Choroid plexus epithelial cell (primary cell): ENCODE data around the gene PTPRE.
A peak's percentile ranks its signal among the peaks of the same experiment; 100 is the strongest.

Experiments used
- DNase-seq: peaks from one replicate; pipeline ENCODE4 v3.0.0-alpha.2; 2010; ENCODE audit warnings: low read depth
- H3K4me3 ChIP-seq: 2 replicates; pipeline ENCODE4 v1.5.1; 2011; ENCODE audit warnings: low read depth, mild to moderate bottlenecking, control low read depth, low read length, moderate library complexity
- TF ChIP-seq, protein P1 (sequence below): conservative IDR thresholded peaks from 2 replicates; pipeline ENCODE4 v1.5.1; 2011; ENCODE audit warnings: low read depth, mild to moderate bottlenecking, control low read depth, inconsistent platforms, low read length, moderate library complexity

The PTPRE gene

DNA sequence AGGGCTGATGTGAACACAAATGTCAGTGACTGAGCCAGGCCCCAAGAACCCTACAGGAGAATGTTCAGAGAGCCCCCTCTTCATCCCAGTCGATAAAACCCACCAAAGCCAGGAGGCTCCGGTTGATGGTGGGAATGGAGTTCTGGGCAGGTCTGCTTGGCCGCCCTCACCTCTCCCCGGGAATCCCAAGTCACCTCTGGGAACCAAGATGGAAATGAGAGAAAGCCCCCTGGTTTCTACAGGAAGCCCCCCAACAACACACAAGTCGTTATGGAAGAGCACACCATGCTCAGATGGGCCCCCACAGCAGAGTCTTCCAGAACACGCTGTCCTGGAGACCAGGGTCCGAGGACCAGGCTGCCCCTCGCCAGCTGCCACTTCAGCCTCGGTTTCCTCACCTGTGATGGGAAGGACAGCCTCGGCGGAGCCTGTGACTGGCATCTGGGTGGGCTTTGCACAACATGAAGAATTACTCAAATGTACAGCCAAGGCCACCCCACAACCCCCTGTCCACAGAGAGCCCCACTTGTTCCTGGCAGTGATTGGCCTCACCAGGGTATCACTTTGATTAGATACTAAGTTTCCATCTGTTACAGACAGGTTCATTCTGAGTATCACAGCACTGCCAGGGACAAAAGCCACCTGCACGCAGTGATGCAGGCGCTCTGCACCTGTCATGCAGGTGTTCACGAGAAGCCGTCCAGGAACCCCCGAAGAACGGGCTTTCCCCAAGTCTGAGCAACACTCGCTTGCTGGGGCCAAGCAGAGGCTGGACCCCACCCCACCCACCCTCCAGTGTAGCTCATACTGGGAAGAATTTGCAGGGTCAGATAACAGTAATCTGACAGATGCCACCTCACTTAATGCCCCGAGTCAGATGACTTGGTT, 161.7 kb downstream of the PTPRE start:
- TF ChIP-seq, protein P1, sequence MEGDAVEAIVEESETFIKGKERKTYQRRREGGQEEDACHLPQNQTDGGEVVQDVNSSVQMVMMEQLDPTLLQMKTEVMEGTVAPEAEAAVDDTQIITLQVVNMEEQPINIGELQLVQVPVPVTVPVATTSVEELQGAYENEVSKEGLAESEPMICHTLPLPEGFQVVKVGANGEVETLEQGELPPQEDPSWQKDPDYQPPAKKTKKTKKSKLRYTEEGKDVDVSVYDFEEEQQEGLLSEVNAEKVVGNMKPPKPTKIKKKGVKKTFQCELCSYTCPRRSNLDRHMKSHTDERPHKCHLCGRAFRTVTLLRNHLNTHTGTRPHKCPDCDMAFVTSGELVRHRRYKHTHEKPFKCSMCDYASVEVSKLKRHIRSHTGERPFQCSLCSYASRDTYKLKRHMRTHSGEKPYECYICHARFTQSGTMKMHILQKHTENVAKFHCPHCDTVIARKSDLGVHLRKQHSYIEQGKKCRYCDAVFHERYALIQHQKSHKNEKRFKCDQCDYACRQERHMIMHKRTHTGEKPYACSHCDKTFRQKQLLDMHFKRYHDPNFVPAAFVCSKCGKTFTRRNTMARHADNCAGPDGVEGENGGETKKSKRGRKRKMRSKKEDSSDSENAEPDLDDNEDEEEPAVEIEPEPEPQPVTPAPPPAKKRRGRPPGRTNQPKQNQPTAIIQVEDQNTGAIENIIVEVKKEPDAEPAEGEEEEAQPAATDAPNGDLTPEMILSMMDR: no peak
- DNase-seq: no peak
- no peak overlapping the region for H3K4me3 ChIP-seq

DNA sequence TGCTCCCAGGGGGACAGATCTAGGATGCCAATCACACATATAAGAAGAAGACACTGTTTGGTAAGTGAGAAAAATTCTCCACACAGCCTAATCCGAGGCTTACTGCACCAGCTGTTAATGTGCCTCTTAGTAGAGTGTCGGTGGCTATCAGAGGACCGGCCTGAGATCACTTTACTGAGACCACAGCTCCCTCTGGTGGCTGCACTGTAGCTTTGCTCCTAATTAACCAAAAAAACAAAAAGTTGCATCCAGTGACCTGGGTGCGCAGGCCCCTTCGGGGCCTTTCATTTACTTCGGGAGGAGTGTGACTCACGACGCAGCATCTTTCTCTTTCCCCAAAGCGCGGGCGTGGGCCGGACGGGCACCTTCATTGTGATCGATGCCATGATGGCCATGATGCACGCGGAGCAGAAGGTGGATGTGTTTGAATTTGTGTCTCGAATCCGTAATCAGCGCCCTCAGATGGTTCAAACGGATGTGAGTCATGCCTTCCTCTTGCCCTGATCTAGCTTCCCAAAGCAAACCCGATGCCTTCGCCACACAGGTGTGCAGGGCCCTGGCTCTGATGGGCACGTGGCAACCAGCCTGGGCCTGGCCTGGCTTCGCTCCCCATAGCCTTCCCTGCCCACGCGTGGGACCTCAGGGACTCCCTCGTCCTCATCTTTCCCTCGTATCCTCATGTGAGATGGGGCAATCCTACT, 162.6 kb downstream of the PTPRE start:
- no peak overlapping the region for H3K4me3 ChIP-seq
- TF ChIP-seq, protein P1: peak; percentile 84

DNA sequence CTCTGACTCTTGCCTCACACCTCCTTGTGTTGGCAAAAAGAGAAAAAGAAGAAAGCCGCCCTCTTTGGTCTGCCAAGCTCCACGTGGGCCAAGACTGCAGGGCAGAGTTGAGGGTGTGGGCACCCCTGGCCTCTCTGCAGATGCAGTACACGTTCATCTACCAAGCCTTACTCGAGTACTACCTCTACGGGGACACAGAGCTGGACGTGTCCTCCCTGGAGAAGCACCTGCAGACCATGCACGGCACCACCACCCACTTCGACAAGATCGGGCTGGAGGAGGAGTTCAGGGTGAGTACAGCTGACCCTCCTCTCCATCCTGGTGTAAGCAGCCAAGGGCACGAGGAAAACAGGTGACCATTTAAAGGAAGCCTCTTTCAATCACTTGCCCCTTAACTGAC, 163.3 kb downstream of the PTPRE start:
- H3K4me3 ChIP-seq: no peak overlapping the region

More for the DNA sequence above, 162.6 kb downstream of the PTPRE start:
- peak; percentile 89 for DNase-seq

DNA sequence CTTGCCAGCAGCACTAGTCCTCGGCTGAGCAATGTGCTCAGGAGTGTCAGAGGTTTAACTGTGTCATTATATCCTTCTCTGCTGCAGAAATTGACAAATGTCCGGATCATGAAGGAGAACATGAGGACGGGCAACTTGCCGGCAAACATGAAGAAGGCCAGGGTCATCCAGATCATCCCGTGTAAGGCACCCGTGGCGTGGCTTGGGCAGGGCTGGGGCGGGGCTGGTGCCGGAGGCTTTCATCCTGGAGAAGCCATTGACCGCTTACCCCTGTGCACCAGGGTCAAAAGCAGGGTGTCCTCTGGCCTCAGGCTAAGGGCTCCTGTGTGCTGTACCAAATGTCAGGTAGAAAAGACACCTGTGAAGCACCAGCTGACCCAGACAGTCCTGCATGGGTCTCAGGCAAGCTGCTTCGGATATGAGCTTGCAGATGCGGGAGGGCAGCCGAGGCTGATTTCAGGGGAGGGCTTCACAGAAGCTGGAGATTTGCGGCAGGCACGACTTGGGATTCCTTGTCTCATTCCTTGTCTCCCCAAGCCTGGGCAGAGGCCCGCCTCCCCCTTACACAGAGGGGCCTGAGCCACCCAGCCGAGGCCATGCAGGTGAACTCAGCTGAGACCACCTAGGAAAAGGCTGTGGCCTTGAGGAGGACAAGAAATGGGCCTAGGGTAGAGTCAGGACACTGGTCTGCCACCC, 164.0 kb downstream of the PTPRE start:
- TF ChIP-seq, protein P1: no peak
- no peak for DNase-seq
- no peak overlapping the region for H3K4me3 ChIP-seq

More for the DNA sequence above, 163.3 kb downstream of the PTPRE start:
- TF ChIP-seq, protein P1: no peak
- no peak for DNase-seq

DNA sequence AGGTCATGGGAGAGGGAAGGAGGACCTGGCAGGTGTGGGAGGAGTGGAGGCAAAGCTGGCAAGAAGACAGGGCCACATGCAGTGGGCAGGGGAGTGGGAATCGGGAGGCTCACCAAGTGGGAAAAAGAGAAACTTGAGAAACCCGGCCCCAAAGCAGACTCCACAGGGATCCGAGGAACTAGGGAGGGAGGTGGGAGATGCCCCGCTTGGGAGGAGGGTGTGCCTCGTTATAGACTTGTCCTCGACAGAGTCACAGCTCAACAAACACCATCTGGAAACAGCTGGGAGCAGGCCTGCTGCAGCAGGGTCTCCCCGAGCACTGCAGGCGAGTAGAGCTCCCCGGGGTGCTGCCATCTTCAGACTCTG, 164.5 kb downstream of the PTPRE start:
- no peak overlapping the region for H3K4me3 ChIP-seq
- TF ChIP-seq, protein P1: no peak
- no peak for DNase-seq

DNA sequence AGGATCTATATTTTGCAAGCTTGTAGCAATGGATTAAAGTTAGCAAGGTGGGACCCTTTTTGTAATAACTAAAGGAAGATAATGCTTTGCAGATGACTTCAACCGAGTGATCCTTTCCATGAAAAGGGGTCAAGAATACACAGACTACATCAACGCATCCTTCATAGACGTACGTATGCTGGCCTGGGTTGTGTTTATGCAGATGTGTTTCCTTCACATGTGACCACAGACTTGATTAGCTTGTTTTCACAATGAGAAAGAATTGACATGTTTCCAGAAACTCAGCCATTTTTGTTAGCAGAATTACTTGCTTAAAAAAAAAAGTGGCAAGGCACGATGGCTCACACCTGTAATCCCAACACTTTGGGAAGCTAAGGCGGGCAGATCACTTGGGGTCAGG, 165.1 kb downstream of the PTPRE start:
- DNase-seq: no peak
- no peak overlapping the region for H3K4me3 ChIP-seq
- TF ChIP-seq, protein P1: no peak
